ENCODE results near the gene NODAL.

GRCh38 chr10:70459774-70460490 lies 18.5 kb upstream of the NODAL start:
- no peak for TF ChIP-seq CTCF (IDR thresholded peaks at IDR 0.05; ENCODE audit: insufficient read depth, low read length, poor library complexity, severe bottlenecking)
- no peak for TF ChIP-seq EZH2phosphoT487 (conservative IDR thresholded peaks at IDR 0.05; ENCODE audit: low read length)

All from SU-DHL-6 (cell line).